Right lobe of liver (tissue), 6 donors: ENCODE measurements around the gene TTR. TPM values are rescaled to one million over a fixed set of nuclear protein-coding genes. Genes with fewer than 3 reads are reported as not detected.

Experiments
- ATAC-seq, 4 donors: fragments of 200-7000 bp; cut with Tn5 transposase; one replicate each; pipeline ENCODE4 v1.9.1; 2020; ENCODE audit warnings: mild to moderate bottlenecking in 4 of 4, moderate library complexity in 4 of 4
- DNase-seq, 3 donors: peaks; one replicate each; pipeline ENCODE4 v3.0.0-alpha.2; 2020
- H3K27ac ChIP-seq, 3 donors: fragments of 200-600 bp; one replicate each; pipeline ENCODE4 v1.8.0; 2022
- H3K27me3 ChIP-seq, 2 donors: fragments of 200-600 bp; one replicate each; pipeline ENCODE4 v1.8.0; 2022
- H3K36me3 ChIP-seq, 4 donors: fragments of 200-600 bp; sonication (generic) in 1 of 4; one replicate each; pipeline versions ENCODE4 v1.5.1 to v1.8.0; 2017 to 2022; ENCODE audit warnings: control low read depth in 1 of 4
- H3K4me1 ChIP-seq, 4 donors: fragments of 200-600 bp; sonication (generic) in 1 of 4; one replicate each; pipeline versions ENCODE4 v1.5.1 to v1.8.0; 2017 to 2022; ENCODE audit warnings: control low read depth in 1 of 4
- H3K4me3 ChIP-seq, 3 donors: fragments of 200-600 bp; one replicate each; pipeline ENCODE4 v1.8.0; 2022
- H3K9me3 ChIP-seq, 4 donors: fragments of 200-600 bp; sonication (generic) in 1 of 4; one replicate each; pipeline versions ENCODE4 v1.5.1 to v1.8.0; 2017 to 2022; ENCODE audit warnings: control low read depth in 1 of 4
- CTCF ChIP-seq, 4 donors: fragments of 200-600 bp in 3 of 4; fragments of 450-650 bp in 1 of 4; IDR thresholded peaks; one replicate each; pipeline versions ENCODE4 v1.5.1 to v1.8.0; 2016 to 2022; ENCODE audit warnings: antibody characterized with exemption in 4 of 4, mild to moderate bottlenecking in 2 of 4
- POLR2A ChIP-seq: fragments of 450-650 bp; IDR thresholded peaks from one replicate; pipeline ENCODE4 v1.6.1; 2017; ENCODE audit warnings: antibody characterized with exemption, mild to moderate bottlenecking
- WGBS: methylation state at CpG from one replicate; pipeline ENCODE4 v1.1.6; 2018; ENCODE audit warnings: low coverage, low lambda C conversion rate; ENCODE audit not compliant: insufficient coverage; ENCODE audit errors: missing lambda C conversion rate; 5-methylcytosine and 5-hydroxymethylcytosine counted together
- intact Hi-C, 2 donors: fragments of 100-400 bp; cut with DNase I; formaldehyde crosslinking; loops; one replicate each; pipeline versions ENCODE4 v1.11.2 to v1.14.1; 2022
- total RNA-seq, 6 experiments: library from RNA; depleted of rRNA in 2 of 6; stranded (reverse); fragments of >200 nt in 2 of 6; fragmentation: NEBNext Ultra II Directional in 3 of 6; extraction: Animal tissue kit (Norgen Biotek cat#: 25700) in 3 of 6; gene quantifications; one replicate each; pipeline versions ENCODE4 v1.1.0 to v1.2.4, GENCODE V29; 2016 to 2023
- donor health status: DM: no; HTN: yes; CAD: no.
- donor health status: DM: no; HTN: no; CAD: no.
- donor health status: DM: no; HTN: no; CAD: no.
- donor health status: DM: no; HTN: yes; CAD: no.
- donor health status: DM: no; HTN: yes; CAD: no.

TTR gene
- total RNA-seq, 6 experiments from 2014 or later = 1,281 to 4,774 (median 2,625) TPM

GRCh38 chr18:31573051-31573450 is 18.6 kb upstream of the TTR start:
- TF ChIP-seq CTCF (IDR thresholded peaks at IDR 0.05) = no peak
- no peak for TF ChIP-seq POLR2A
- 43% methylated on average over 1 of the region's 3 CpGs for WGBS
- H3K27me3 ChIP-seq = no peaks in the 10 kb centered on the region
- H3K9me3 ChIP-seq = no peaks in the 10 kb centered on the region
- ATAC-seq (peak; percentile 65 to 77 (median 74)), DNase-seq (no peak)
- peak overlapping the region in 2 of 3 donors; percentile 61 to 66 for H3K27ac ChIP-seq
- intact Hi-C loops = no loop called here
- H3K4me1 ChIP-seq = peaks cover 0 to 52% (median 17%) of the 10 kb centered on the region in 4 donors
- H3K36me3 ChIP-seq = no peaks in the 10 kb centered on the region
- no peak overlapping the region for H3K4me3 ChIP-seq

GRCh38 chr18:31574359-31574758 is 17.3 kb upstream of the TTR start:
- no peaks in the 10 kb centered on the region for H3K36me3 ChIP-seq
- intact Hi-C loops = no loop called here

GRCh38 chr18:31575515-31576257 is 16.0 kb upstream of the TTR start:
- no peaks in the 10 kb centered on the region for H3K27me3 ChIP-seq
- ATAC-seq (peak; percentile 51 to 81 (median 68)), DNase-seq (no peak)
- WGBS = 23% methylated on average over 3 of the region's 3 CpGs
- TF ChIP-seq POLR2A (no peak), CTCF (IDR thresholded peaks at IDR 0.05) (no peak)
- peaks cover 0 to 52% (median 17%) of the 10 kb centered on the region in 4 donors for H3K4me1 ChIP-seq
- peak overlapping the region in 2 of 3 donors; percentile 1 to 10 for H3K4me3 ChIP-seq
- H3K27ac ChIP-seq = peak overlapping the region in 2 of 3 donors; percentile 45 to 61
- intact Hi-C loops = no loop called here
- no peaks in the 10 kb centered on the region for H3K9me3 ChIP-seq
- H3K36me3 ChIP-seq = no peaks in the 10 kb centered on the region

More at GRCh38 chr18:31574359-31574758, 17.3 kb upstream of the TTR start:
- H3K4me1 ChIP-seq = peaks cover 0 to 52% (median 17%) of the 10 kb centered on the region in 4 donors
- ATAC-seq = peak; percentile 61 to 65 (median 62)
- H3K27me3 ChIP-seq = no peaks in the 10 kb centered on the region
- H3K9me3 ChIP-seq = no peaks in the 10 kb centered on the region
- WGBS = 20% methylated on average over 1 of the region's 1 CpG
- H3K4me3 ChIP-seq = no peak overlapping the region
- H3K27ac ChIP-seq = peak overlapping the region in 2 of 3 donors; percentile 61 to 66
- DNase-seq = peak in 1 of 3 donors; percentile 58
- TF ChIP-seq CTCF (IDR thresholded peaks at IDR 0.05) = no peak
- no peak for TF ChIP-seq POLR2A

- no peak for DNase-seq
- Histone ChIP-seq H3K9me3 (no peaks in the 10 kb centered on the region), H3K4me3 (peak overlapping the region in 1 of 3 donors; percentile 10), H3K4me1 (peaks cover 0 to 62% (median 17%) of the 10 kb centered on the region in 4 donors), H3K27me3 (no peaks in the 10 kb centered on the region), H3K36me3 (no peaks in the 10 kb centered on the region), H3K27ac (peak overlapping the region in 1 of 3 donors; percentile 7)
- WGBS = 46% methylated on average over 2 of the region's 4 CpGs
- TF ChIP-seq CTCF (IDR thresholded peaks at IDR 0.05) (no peak), POLR2A (no peak)
- no peak for ATAC-seq
- intact Hi-C loops = no loop called here
Measured at GRCh38 chr18:31576670-31577069, 15.0 kb upstream of the TTR start.
